NCI-H2227 treated with DMSO at 0.1 percent for 48 hours (cell line): ENCODE measurements around the gene LNX2.

ENCODE experiments used
- DNase-seq: peaks from one replicate; lab custom pipeline; 2025; lab: John Stamatoyannopoulos, UW

Gene LNX2

DNA sequence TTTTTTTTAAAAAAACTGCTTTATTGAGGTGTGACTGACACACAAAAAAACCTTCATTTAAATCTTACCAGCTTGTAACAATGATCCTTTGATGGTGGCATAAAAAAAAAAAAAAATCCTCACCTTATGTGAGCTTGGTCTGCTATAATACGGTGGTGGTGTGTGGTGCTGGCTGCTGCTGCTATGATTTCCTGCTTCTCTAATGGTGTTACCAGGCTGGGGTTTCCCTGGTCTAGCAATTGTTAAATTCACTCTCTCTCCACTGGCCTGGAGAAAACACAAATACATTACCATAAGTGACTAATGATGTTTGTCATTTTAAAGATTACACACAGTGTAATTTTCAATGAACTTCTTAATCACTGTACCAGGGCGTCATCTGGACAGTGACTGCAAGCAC, 60.6 kb downstream of the LNX2 start:
- no peak for DNase-seq

GRCh38 chr13:27556109-27556508, 64.2 kb downstream of the LNX2 start:
- DNase-seq: no peak

- no peak for DNase-seq
Observed at GRCh38 chr13:27551562-27551961, 68.8 kb downstream of the LNX2 start.

GRCh38 chr13:27549406-27549981, 70.8 kb downstream of the LNX2 start:
- DNase-seq: no peak

GRCh38 chr13:27542220-27542619, 78.1 kb downstream of the LNX2 start:
- no peak for DNase-seq

DNA sequence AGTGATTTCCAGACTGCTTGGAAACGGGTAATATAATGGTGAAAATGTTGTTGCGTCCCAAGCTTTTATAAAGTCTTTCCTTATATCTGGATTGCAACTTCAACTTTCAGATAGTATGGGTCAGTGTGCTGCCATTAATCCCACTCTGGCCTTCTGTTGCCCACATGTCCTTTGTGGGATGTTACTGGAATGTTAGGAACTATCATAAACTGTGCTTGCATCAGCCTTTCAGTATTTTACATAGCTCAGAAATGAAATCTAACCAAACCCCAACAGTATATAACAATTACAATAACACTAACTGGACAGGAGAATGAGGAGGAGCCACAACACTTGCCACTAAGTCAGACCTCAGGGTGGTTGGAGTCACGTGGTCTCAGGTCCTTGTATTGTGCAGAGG, 78.9 kb downstream of the LNX2 start:
- no peak for DNase-seq

DNA sequence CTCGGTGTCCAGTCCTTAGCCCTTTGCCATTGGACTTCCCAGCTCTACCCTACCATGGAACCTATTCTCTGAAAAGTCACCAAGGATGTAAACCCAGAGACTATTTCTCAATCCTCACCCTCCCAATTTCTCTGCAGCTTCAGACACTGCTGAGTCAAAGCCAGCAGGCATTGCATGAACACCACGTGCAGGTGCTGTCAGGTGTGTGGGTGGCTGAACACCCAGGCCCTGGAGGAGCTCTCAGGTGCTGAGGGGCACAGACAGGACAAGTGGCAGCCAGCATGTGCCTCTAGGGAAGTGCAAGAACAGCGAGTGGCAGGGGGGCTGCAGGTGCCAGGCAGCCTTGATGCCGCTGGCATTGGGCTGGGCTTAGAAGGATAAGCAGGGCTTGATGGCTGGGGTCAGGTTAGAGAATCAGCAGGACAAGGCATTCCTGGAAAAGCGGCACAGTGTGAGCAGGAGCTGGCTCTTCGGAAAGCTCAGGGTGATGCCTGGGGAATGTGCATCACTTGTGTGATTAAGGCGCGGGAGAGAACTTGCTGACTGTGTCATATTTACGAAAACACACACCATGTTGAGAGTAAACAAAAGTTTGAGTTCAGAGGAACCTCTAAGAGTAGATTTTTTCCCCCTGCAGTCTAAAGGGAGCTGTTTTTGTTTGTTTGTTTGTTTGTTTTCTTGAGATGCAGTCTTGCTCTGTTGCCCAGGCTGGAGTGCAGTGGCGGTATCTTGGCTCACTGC, 83.8 kb downstream of the LNX2 start:
- no peak for DNase-seq

- DNase-seq: no peak
Observed at GRCh38 chr13:27535546-27535945, 84.8 kb downstream of the LNX2 start.

DNA sequence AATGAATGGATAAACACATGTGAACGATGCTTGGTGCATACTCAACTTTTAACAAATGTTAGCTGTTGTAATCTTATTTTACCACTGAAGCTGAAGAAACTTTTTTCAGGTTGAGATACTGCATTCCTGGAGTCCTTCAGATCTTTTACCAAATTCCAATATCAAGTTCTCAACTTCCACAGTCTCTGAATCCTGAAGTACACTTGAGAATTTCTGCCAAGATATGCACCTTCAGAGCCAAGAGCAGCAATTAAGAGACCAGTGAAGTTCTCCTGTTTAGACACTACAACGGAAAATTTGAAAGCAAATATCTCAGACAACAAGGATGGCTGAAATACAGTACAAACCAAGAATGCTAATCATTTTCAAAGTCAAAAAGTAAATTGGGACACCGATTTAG, 85.3 kb downstream of the LNX2 start:
- DNase-seq: no peak

- DNase-seq: no peak
Observed at GRCh38 chr13:27534108-27534980, 86.0 kb downstream of the LNX2 start.

- peak; percentile 63 for DNase-seq
Observed at GRCh38 chr13:27533155-27533643, 87.1 kb downstream of the LNX2 start.

GRCh38 chr13:27528908-27529307, 91.4 kb downstream of the LNX2 start:
- no peak for DNase-seq

GRCh38 chr13:27526516-27526915, 93.8 kb downstream of the LNX2 start:
- DNase-seq: no peak

DNA sequence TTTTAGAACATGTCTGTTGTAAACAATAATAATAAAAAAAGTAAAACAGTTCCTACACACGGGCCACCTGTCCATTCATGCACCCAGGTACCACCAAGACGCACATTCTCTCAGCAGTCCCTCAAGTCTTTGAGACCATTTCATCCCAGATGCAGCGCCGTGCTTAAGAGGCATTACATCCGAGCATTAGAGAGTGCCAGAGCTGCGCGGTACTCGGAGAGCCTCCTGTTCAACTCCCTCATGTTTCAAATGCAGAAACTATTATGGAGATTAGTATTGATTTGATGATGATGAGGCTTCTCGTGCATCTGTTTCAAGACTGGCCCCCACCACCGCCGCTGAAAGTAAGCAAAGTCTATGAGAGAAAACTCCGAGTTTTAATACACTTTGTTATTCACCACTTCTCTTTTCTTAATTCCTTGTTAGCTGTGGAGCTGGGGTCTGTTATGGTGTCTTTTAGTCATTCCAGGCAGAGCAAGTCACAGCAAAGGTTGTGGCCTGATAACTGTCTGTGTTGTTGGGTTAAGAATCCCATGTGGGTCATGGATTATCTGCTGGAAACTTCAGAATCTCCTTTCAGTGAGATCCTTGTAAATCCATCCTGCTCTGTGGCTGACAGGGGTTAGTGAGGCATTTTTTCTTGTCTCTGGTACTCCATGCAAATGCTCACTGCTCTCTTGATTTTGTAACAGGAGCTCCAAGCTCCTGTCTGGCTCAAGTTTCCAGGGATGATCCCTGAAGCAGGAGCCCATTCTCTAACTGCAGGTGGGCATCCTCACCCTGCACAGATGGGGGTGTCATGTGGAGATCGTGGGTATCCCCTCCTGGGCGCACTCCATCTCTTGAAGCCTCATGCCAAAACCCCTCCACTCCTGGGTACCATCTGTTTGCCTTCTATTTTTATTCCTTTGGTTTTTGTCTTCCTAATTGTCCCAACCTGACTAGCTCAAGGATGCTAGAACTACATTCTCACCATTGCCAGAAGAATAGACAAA, 95.1 kb downstream of the LNX2 start:
- no peak for DNase-seq

GRCh38 chr13:27523346-27524073, 96.8 kb downstream of the LNX2 start:
- no peak for DNase-seq

GRCh38 chr13:27522847-27523246, 97.5 kb downstream of the LNX2 start:
- DNase-seq: no peak

- no peak for DNase-seq
Observed at GRCh38 chr13:27516103-27516502, 104.2 kb downstream of the LNX2 start.

- DNase-seq: no peak
Observed at GRCh38 chr13:27510082-27510481, 110.2 kb downstream of the LNX2 start.

DNA sequence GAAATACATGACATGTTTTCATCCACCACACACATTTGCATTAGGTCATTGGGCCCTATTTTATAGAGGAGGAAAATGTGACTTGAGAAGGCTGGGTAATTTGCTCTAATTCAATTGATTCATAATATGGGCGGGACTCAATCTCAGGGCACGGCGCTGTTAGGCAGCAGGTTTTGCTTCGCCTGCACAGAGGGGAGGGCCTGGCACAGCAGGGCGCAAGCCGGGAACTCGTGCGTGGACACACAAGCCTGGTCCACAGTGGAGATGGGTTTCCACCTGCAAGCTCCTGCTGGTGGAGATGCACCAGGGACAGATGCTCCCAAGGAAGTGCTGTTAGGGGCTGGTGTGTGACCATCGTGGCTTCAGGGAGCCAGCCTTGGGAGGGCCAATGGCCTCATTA, 111.5 kb downstream of the LNX2 start:
- no peak for DNase-seq

DNA sequence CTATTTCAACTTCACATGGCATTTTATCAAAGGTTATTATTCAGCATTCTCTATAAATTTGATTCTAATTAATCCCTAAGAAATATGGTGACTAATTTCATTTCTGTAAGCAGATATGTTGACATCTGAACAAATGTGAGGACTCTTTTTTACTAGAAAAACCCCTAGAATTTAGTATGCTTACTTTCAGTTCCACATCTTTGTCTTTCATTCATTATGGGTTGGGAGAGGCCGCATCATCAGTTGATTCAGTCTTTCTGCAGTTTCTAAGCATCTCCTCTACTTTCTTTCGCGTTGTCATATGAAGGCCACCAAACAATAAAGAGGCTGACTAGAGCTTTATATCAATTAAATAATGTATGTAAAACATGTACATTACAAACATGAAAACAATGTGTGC, 114.5 kb downstream of the LNX2 start:
- no peak for DNase-seq

GRCh38 chr13:27504868-27505194, 115.5 kb downstream of the LNX2 start:
- no peak for DNase-seq
